B cell (primary cell): ENCODE data around the gene PPP1R2.

Experiments
- CTCF ChIP-seq: fragments of 200-600 bp; IDR thresholded peaks from one replicate; pipeline ENCODE4 v1.8.0; 2022; ENCODE audit warnings: antibody characterized with exemption, mild to moderate bottlenecking
- EZH2 ChIP-seq: IDR thresholded peaks from 2 replicates; pipeline ENCODE4 v1.6.1; 2012; ENCODE audit warnings: borderline replicate concordance, low read depth, mild to moderate bottlenecking, moderate library complexity, low read length; ENCODE audit not compliant: insufficient read depth, poor library complexity, severe bottlenecking

GRCh38 chr3:195574497-195575304 is 31.6 kb upstream of the PPP1R2 start:
- TF ChIP-seq CTCF (no peak), EZH2 (no peak)
